ENCODE measurements around the gene FOXN1. TPM values are rescaled to one million over a fixed set of nuclear protein-coding genes. Genes with fewer than 3 reads are reported as not detected.

FOXN1 gene
- total and polyA plus RNA-seq, 10 of the 15 experiments (the other 5 are each of a cell fraction or from before 2014, with no cell fraction given) = not detected

- TF ChIP-seq CEBPZ (IDR thresholded peaks at IDR 0.05; ENCODE audit: low read depth, low read length) = no peak
- peak; percentile 48; the same call in 1 of the 2 replicates for TF ChIP-seq CREM (IDR thresholded peaks at IDR 0.05; ENCODE audit: low read depth)
- no peak for TF ChIP-seq NFYB (IDR thresholded peaks at IDR 0.05; ENCODE audit: insufficient read depth, low read depth, low read length)
- no peak for TF ChIP-seq ZNF24 (IDR thresholded peaks at IDR 0.05)
- TF ChIP-seq POU2F2 (IDR thresholded peaks at IDR 0.05; ENCODE audit: borderline replicate concordance, low read depth, low read length) = peak; percentile 43; the same call in 1 of the 3 replicates
- TF ChIP-seq SREBF1 (IDR thresholded peaks at IDR 0.05; ENCODE audit: low read length) = no peak
- no peak for TF ChIP-seq HDGF (IDR thresholded peaks at IDR 0.05)
- TF ChIP-seq ZBTB11 (CRISPR knock-in tag; IDR thresholded peaks at IDR 0.05) = no peak
- TF ChIP-seq SIN3A (IDR thresholded peaks at IDR 0.05; ENCODE audit: low read depth, low read length) = no peak
- peak; percentile 64; the same call in 1 of the 2 replicates for TF ChIP-seq JUND (IDR thresholded peaks at IDR 0.05; ENCODE audit: low read depth, low read length)
- no peak for TF ChIP-seq EGR1 (IDR thresholded peaks at IDR 0.05; ENCODE audit: borderline replicate concordance in 1 of 2, low read depth in 2 of 2, low read length in 2 of 2)
- TF ChIP-seq GATAD2B (conservative IDR thresholded peaks at IDR 0.05; ENCODE audit: low read depth) = no peak
- no peak for TF ChIP-seq ZBED1 (IDR thresholded peaks at IDR 0.05; ENCODE audit: borderline replicate concordance)
- TF ChIP-seq E2F4 (IDR thresholded peaks at IDR 0.05; ENCODE audit: low read depth, low read length) = no peak
- no peak for TF ChIP-seq RBBP5 (conservative IDR thresholded peaks at IDR 0.05)
- no peak for TF ChIP-seq ZBTB4 (CRISPR knock-in tag; IDR thresholded peaks at IDR 0.05)
- TF ChIP-seq DPF2 (IDR thresholded peaks at IDR 0.05) = peak; percentile 48; the same call in 1 of the 2 replicates
- TF ChIP-seq BMI1 (IDR thresholded peaks at IDR 0.05; ENCODE audit: borderline replicate concordance) = no peak
- TF ChIP-seq ASH2L (IDR thresholded peaks at IDR 0.05; ENCODE audit: borderline replicate concordance, low read depth) = no peak
Measured at GRCh38 chr17:28484296-28484695, 21.9 kb upstream of the FOXN1 start (continued).

Data from GM12878 (cell line).